GM18951 (cell line): ENCODE data around the gene PALMD.

Experiments
- POLR2A ChIP-seq: IDR thresholded peaks from 4 replicates; pipeline ENCODE4 v1.6.1; 2011; ENCODE audit warnings: mild to moderate bottlenecking; ENCODE audit not compliant: insufficient read length, insufficient read depth; ENCODE audit errors: extremely low read depth
- in situ Hi-C: fragments of 300-500 bp; cut with MboI; formaldehyde crosslinking; loops from one replicate; pipeline ENCODE4 v1.12.0; 2022; ENCODE audit warnings: low sequenced_read_pairs, mixed read lengths, inconsistent platforms; ENCODE audit not compliant: unreplicated experiment

Gene PALMD

DNA sequence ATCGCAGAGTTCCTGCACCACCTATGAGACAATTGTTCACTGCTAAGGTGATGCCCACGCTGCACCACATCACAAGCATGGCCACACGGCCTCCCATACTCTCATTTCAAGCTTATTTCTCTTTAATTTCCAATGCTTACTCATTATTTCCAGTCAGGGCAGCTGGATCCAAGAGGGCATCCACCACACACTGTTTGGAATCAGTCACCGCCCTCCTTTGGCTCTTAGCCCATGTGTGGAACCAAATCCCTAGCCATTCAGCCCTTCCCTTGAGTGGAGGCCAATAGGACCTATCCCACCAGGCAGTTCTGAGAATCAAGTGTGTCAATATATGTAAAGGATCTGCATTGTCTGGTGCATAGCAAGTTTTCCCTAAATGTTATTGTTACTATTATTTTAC is 26.3 kb upstream of the PALMD start:
- no peak for TF ChIP-seq POLR2A
- in situ Hi-C loops: no loop called here

DNA sequence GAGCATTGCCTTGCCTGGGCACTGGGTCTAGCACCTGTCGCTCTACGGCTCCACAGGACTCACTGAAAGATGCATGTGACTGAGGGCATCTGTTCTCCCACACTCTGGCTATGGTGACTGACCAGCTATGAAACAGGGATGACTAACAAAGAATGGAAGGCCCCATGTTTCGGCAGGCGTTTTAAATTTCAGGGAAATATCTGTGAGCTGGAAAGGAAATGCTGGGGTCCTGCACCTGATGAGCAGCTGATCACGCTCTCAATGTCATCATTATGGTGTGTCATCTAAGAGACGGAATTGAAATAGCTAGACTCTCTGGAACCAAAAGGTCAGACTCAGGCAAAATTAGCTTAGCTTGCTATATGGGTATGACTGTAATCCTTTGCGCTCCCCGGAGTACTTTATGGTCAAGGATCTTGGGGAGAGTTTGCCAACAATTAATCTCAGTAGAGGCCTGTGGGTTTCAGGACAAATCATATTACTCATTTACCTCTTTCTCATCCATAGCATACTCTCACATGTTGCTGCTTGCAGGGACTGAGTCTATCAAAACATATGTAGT is 24.5 kb upstream of the PALMD start:
- in situ Hi-C loops: no loop called here
- TF ChIP-seq POLR2A: no peak

DNA sequence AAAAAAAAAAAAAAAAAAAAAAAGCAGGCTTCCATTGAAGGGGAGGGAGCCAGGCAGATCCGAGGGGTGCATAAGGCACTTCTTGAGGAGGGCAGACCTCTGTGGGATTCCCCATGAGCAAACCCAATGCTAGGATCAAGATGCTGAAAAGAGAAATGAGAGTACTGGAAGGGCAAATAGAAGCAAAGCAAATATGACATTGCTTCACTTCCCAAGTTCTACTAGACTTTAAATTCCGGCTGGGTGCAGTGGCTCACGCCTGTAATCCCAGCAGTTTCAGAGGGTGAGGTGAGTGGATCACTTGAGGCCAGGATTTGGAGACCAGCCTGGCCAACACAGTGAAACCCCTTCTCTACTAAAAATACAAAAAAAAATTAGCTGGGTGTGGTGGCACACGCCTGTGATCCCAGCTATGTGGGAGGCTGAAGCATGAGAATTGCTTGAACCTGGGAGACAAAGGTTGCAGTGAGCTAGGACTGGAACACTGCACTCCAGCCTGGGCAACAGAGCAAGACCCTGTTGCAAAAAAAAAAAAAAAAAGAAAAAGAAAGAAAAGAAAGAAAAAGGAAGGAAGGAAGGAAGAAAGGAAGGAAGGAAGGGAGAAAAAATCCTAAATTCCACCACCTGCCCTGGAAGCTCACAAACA is 23.1 kb upstream of the PALMD start:
- no peak for TF ChIP-seq POLR2A
- in situ Hi-C loops: no loop called here

DNA sequence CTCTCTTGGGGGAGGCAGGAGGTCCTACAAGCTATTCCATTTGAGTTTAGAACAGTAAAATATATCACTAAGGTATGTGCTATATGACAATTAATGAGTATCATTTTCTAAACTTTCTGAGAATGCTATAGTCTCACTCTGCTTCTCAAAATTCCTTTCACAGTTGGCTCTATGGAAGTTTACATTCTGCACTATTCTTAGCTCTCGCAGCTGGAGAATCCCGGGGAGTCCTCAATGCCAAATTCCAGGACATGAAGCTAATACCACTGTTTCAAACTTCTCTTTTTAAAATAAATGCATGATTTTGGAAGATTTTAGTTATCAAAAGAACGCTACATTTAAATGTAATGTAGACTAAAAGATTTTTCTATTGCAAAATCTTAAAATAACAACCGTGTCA is 22.4 kb upstream of the PALMD start:
- TF ChIP-seq POLR2A: no peak
- in situ Hi-C loops: no loop called here

DNA sequence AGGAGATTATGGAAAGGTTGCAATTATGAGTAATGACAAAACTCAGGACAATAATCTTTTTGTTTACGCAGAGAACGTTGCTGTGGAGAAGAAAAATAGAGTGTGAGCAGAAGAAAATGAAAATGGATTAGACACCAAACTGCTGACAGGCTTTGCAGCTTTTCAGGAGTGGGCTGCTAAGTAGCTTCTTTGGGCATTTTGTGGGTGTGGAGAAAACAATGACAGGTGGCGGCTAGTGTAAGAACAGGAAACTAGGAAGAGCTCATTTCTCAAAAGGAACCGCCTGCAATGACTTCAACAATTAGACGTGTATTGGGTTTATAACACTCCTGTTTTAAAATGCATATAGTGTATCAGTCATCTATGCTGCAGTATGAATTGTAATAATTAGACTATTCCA is 18.3 kb upstream of the PALMD start:
- no peak for TF ChIP-seq POLR2A
- in situ Hi-C loops: no loop called here

DNA sequence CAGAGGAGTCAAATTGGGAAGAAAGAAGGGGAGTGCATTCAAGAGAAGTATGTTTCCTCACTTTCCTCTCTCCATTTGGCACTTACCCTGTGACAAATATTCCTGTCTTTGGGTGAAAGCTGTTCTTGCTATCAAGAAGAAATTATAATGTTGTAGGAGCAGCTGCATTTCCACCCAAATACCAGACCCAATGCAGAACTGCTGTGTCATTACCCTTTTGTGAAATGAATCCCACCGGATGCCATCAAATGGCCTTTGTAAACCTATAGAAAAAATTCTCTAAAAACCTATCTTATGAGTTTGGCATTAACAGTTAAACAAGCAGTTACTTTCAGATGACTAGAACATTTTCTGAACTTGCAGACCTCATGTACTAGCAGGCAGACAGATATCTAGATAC is 16.7 kb upstream of the PALMD start:
- TF ChIP-seq POLR2A: no peak
- in situ Hi-C loops: no loop called here

DNA sequence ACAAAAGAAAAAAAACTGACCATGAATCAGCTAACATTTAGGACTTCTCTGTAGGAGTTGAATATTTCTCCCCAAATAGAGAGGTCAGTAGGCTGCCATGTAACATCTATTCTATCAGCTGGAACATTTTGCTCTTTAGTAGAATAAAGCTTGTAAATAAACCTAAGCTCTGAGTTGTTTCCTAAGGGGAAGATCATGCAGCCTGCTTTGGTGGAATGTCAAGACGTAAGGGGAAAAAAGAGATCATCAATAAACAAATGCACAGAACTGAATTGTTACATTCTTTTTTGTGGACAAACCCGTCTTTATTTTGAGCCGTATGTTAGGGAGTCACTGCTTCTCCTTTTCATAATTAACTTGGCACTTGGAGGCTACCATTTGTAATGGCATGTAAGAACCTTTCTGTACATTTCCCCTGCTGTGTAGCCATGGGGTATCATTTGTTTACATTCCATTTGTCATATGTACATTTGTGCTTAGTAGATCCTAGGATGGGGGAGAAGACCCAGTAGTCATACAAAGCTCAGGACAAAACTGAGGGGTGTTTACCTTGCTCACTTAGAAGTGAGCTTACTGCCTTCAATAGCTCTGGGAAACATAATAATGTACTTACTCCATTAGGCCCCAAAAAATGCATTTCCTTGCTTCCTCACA is 10.8 kb upstream of the PALMD start:
- TF ChIP-seq POLR2A: no peak
- in situ Hi-C loops: no loop called here

DNA sequence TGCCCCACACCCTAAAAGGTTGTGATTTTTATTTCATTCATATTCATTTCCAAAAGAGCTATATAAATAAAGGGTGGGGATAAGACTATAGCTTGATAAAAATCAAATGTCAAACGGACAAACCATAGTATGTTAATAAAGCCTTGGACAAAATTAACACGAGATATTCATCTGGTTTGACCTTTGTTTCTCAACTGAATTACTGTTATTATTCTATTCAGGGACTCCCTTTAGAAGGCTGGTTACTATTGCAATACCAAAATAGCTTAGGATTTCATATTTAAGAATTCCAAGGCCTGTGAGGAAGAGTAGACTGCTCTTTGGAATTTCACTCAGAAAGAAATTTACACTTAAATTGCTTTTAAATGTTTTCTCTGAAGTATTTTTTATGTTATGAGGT is 10.2 kb upstream of the PALMD start:
- in situ Hi-C loops: no loop called here
- TF ChIP-seq POLR2A: no peak

DNA sequence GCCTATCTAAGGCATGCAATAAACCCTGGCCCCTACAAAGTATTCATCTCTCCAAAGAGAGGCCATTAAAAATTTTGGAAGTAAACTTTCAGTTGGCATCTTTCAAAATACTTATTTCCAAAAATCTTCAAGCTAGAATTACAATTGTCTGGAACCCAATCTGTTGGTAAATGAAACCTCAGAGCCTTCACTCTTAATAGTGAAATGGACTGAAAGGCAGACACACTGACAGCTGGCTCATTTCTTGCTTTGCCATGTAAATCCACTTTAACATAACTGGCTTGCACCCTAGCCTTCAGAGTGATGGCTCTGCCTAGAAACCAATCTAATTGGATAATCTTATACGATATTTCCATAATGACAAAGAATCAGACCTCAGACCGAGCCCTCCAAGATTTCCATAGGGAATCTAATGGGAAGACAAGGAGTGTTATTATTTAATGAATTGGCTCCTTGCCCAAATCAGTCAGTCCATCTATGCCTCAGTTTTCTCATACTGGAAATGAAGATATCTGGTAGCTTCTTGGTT is 9.2 kb upstream of the PALMD start:
- TF ChIP-seq POLR2A: no peak
- in situ Hi-C loops: no loop called here

DNA sequence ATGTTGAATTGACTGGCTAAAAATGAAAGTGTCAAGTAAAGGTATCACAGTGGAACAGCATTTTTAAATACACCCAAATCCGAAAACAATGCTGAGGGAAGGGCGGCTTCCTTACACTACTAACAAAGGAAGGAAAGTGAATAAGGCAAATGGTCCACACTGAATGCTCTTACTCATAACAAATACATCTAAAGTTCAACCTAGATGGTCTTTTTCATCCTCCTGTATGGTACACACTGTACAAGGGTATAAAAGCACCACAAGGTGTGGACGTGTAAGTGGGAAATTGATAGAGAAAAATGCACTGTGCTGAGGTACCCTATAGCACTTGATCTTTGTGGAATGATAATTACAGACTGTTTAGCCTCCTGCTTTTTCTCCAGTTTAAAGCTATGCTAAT is 7.1 kb upstream of the PALMD start:
- in situ Hi-C loops: no loop called here
- no peak for TF ChIP-seq POLR2A

DNA sequence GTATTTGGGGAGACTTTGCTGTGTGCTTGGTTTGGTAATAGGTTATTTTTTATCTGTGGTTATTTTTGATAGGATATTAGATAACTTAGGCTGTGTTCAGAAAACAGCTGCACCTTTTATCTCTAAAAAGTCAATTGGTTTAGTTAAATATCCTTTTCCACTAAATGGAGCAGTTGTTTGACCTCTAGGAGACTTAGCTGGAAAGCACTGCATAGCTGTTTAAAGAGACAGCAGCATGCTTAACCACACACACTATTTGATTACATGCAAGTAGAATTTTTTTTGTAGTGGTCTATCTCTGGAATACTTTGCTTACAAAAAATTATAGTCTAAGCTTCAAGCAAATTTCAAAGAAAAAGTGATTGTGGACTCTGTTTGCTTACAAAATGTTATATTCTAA is 6.5 kb upstream of the PALMD start:
- no peak for TF ChIP-seq POLR2A
- in situ Hi-C loops: no loop called here

DNA sequence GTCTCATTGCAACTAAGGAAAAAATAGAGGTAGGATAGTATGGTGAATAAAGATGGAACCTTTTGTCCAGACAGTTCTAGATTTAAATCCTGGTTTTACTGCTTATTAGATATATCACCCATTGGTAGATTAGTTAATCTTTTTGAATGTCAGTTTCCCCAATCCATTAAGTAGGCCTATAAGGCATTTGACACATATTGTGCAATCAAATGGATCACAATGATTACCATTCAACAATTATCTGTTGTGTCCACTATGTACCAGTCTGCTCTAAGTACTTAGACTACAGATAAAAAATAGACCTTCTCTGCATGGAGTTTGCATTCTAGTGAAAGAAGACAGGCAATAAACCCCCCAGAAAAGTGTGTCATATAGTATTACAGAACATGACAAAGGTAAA is 6.0 kb upstream of the PALMD start:
- in situ Hi-C loops: no loop called here
- TF ChIP-seq POLR2A: no peak

DNA sequence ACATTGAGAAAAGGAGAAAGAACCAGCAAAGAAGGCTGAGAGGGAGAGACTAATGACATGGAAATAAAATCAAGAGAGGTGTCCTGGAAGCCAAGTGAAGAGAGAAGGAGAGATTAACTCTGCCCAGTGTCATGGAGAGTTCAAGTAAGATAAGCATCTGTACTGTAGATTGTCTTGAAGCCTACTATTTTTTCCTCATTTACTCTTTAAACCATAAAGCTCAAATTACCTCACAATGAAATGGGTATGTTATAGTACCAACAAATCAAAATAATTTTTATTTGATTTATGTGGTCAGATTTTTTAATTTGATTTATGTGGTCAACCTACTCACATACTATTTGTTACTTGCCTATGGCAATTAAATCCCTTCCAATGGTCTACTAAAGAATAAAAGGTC is 5.2 kb upstream of the PALMD start:
- no peak for TF ChIP-seq POLR2A
- in situ Hi-C loops: no loop called here

DNA sequence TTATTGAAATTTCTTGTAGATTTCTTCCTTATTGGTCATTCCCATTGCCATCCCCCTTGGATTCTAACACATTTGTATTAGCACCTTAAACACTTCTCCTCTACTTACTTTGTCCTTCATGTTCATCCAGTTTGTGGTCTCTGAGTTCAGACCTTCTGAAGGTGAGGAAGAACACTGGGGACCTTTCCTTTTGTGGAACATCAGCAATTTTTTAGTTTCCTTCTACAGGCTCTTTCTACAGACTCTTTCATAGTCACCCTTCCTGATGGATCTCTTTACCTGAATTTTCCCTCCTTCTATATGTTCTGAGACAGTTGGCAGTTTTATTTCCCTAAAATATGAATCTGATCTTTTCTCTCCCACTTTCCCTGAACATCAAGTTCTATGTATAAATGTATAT is 4.4 kb upstream of the PALMD start:
- no peak for TF ChIP-seq POLR2A
- in situ Hi-C loops: no loop called here
